ENCODE data around the gene LRRC36. TPM values are rescaled to one million over a fixed set of nuclear protein-coding genes. Genes with fewer than 3 reads are reported as not detected.
A peak's percentile ranks its signal among the peaks of the same experiment; 100 is the strongest.

LRRC36 gene
- total and polyA plus RNA-seq, 9 of the 15 experiments (the other 6 are each of a cell fraction or from before 2014, with no cell fraction given), result 0.09 to 0.40 (median 0.17) TPM; not detected in 1

DNA sequence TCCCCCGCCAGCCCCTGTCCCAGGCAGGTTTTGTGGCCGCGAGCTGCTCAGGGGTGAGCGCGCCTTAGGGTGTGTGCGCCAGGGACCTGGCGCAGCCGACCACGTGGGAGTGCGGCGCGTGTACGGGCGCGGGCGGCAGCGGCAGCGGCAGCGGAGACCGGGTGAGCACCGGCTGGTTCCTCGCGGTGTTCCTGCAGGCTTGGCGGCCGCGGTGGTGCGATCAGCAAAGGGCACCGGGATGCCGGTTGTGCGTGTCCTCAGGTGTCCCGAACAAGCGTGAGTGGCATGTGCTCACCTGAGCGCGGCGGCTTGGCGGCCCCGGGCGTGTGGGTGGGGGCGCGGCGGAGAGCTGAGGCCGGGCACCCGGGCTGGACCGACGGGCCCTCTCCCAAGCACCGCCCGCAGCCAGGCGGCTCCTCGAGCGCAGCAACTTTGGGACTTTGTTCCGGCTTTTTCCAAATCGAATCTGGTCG is 103.9 kb downstream of the LRRC36 start (continued):
- TF ChIP-seq PCBP1 (IDR thresholded peaks at IDR 0.05; ENCODE audit: low read depth, low read length, poor library complexity, severe bottlenecking) (peak; percentile 49), ZBTB1 (CRISPR knock-in tag; IDR thresholded peaks at IDR 0.05; ENCODE audit: borderline replicate concordance, low read depth) (0 out of 2 replicates have a peak, but pooled peaks have one; percentile 24), ZBTB33 (CRISPR knock-in tag; IDR thresholded peaks at IDR 0.05) (peak; percentile 91), ZFP1 (CRISPR knock-in tag; IDR thresholded peaks at IDR 0.05) (no peak), MYC (IDR thresholded peaks at IDR 0.05; ENCODE audit: low read depth, low read length) (peak; percentile 51; the same call in 1 of the 2 replicates), MYC (CRISPR knock-in tag; IDR thresholded peaks at IDR 0.05; ENCODE audit: borderline replicate concordance, low read depth) (no peak), ZNF76 (CRISPR knock-in tag; IDR thresholded peaks at IDR 0.05; ENCODE audit: borderline replicate concordance) (no peak), HNRNPUL1 (IDR thresholded peaks at IDR 0.05; ENCODE audit: low read length) (no peak), BCOR (IDR thresholded peaks at IDR 0.05) (no peak), POLR2G (IDR thresholded peaks at IDR 0.05; ENCODE audit: low read depth, low read length) (0 out of 2 replicates have a peak, but pooled peaks have one; percentile 30), NR2F6 (CRISPR knock-in tag; IDR thresholded peaks at IDR 0.05) (no peak), NFIX (CRISPR knock-in tag; IDR thresholded peaks at IDR 0.05; ENCODE audit: low read depth) (no peak), SRSF1 (IDR thresholded peaks at IDR 0.05; ENCODE audit: low read depth, low read length) (no peak), RAD51 (IDR thresholded peaks at IDR 0.05; ENCODE audit: borderline replicate concordance, low read depth) (no peak), PPARD (CRISPR knock-in tag; IDR thresholded peaks at IDR 0.05) (no peak), ZFX (CRISPR knock-in tag; IDR thresholded peaks at IDR 0.05) (0 out of 2 replicates have a peak, but pooled peaks have one; percentile 7), NUFIP1 (IDR thresholded peaks at IDR 0.05; ENCODE audit: partially characterized antibody) (no peak), MTA3 (IDR thresholded peaks at IDR 0.05; ENCODE audit: borderline replicate concordance) (peak; percentile 29; the same call in 1 of the 2 replicates), RBFOX2 (IDR thresholded peaks at IDR 0.05; ENCODE audit: low read depth, low read length) (peak; percentile 30), HDAC1 (IDR thresholded peaks at IDR 0.05) (peak in 1 of 2 experiments; percentile 28; a peak in 1 of 4 replicates), CTBP1 (IDR thresholded peaks at IDR 0.05; ENCODE audit: borderline replicate concordance) (peak; percentile 57; the same call in 1 of the 2 replicates), SPI1 (IDR thresholded peaks at IDR 0.05; ENCODE audit: borderline replicate concordance, low read depth, low read length) (no peak), ZNF695 (CRISPR knock-in tag; IDR thresholded peaks at IDR 0.05) (no peak), L3MBTL2 (IDR thresholded peaks at IDR 0.05) (peak; percentile 56; the same call in 1 of the 2 replicates), RBM25 (IDR thresholded peaks at IDR 0.05; ENCODE audit: low read depth, low read length, severe bottlenecking) (no peak)
- TF ChIP-seq, protein P1, sequence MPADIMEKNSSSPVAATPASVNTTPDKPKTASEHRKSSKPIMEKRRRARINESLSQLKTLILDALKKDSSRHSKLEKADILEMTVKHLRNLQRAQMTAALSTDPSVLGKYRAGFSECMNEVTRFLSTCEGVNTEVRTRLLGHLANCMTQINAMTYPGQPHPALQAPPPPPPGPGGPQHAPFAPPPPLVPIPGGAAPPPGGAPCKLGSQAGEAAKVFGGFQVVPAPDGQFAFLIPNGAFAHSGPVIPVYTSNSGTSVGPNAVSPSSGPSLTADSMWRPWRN (IDR thresholded peaks at IDR 0.05; ENCODE audit: low read depth), result no peak
- TF ChIP-seq, protein P2, sequence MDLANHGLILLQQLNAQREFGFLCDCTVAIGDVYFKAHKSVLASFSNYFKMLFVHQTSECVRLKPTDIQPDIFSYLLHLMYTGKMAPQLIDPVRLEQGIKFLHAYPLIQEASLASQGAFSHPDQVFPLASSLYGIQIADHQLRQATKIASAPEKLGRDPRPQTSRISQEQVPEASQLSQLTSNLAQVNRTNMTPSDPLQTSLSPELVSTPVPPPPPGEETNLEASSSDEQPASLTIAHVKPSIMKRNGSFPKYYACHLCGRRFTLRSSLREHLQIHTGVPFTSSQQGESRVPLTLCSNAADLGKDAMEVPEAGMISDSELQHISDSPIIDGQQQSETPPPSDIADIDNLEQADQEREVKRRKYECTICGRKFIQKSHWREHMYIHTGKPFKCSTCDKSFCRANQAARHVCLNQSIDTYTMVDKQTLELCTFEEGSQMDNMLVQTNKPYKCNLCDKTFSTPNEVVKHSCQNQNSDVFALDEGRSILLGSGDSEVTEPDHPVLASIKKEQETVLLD (IDR thresholded peaks at IDR 0.05), result no peak

Measured in K562 (cell line).